H1 (cell line): ENCODE results near the gene LIPC. TPM values are rescaled to one million over a fixed set of nuclear protein-coding genes. Genes with fewer than 3 reads are reported as not detected.
A peak's percentile ranks its signal among the peaks of the same experiment; 100 is the strongest.

Experiments
- CTCF ChIA-PET: fragments of 300-600 bp; sonication (Branson Sonifier 250); formaldehyde crosslinking; loops from one replicate; lab custom pipeline; 2021; ENCODE audit not compliant: partially characterized antibody; lab: Charles Lee
- POLR2A ChIA-PET: fragments of 300-600 bp; sonication (Branson Sonifier 250); formaldehyde crosslinking; loops from one replicate; lab custom pipeline; 2021; ENCODE audit warnings: inconsistent platforms; ENCODE audit not compliant: partially characterized antibody; lab: Charles Lee
- DNase-seq, 2 experiments: peaks; one replicate each; pipeline versions ENCODE4 v3.0.0 to v3.0.0-alpha.2; 2010 to 2022; ENCODE audit warnings: low spot score in 2 of 2, low read depth in 1 of 2, mixed read lengths in 1 of 2
- FAIRE-seq: peaks from 2 replicates; lab custom pipeline; 2011; peaks lifted over from hg19 to GRCh38; lab: Jason Lieb, UNC
- H2AFZ ChIP-seq: 2 replicates; pipeline ENCODE4 v1.8.1; 2012; ENCODE audit warnings: low read length, inconsistent platforms
- H2AK5ac ChIP-seq: 2 replicates; pipeline ENCODE4 v1.6.1; 2013; ENCODE audit warnings: low read depth, low read length
- H2BK120ac ChIP-seq: replicated peaks from 2 replicates; pipeline ENCODE3; 2013; ENCODE audit warnings: low read depth, low read length, inconsistent platforms
- H2BK12ac ChIP-seq: 2 replicates; pipeline ENCODE4 v1.6.1; 2013; ENCODE audit warnings: low read depth, low read length
- H2BK15ac ChIP-seq: 2 replicates; pipeline ENCODE4 v1.6.1; 2013; ENCODE audit warnings: low read length
- H2BK20ac ChIP-seq: 2 replicates; pipeline ENCODE4 v1.6.1; 2013; ENCODE audit warnings: low read length
- H2BK5ac ChIP-seq: 2 replicates; pipeline ENCODE4 v1.6.1; 2013; ENCODE audit warnings: low read depth, low read length
- H3K14ac ChIP-seq: 2 replicates; pipeline ENCODE4 v1.6.1; 2013; ENCODE audit warnings: inconsistent platforms; ENCODE audit not compliant: insufficient read length
- H3K18ac ChIP-seq: 2 replicates; pipeline ENCODE4 v1.6.1; 2013; ENCODE audit warnings: low read length; ENCODE audit errors: extremely low read depth
- H3K23ac ChIP-seq: 2 replicates; pipeline ENCODE4 v1.6.1; 2013; ENCODE audit warnings: inconsistent platforms; ENCODE audit not compliant: insufficient read length
- H3K23me2 ChIP-seq: 2 replicates; pipeline ENCODE4 v1.6.1; 2013; ENCODE audit warnings: low read depth, low read length
- H3K27ac ChIP-seq: 2 replicates; pipeline ENCODE4 v1.6.1; 2011; ENCODE audit warnings: low read depth, low read length, inconsistent platforms
- H3K27me3 ChIP-seq, 4 experiments: replicated peaks in 1 of 4; 1 replicate in 1 of 4; 2 replicates in 3 of 4; pipeline versions ENCODE4 v1.6.1 to v1.8.1; 2011 to 2013; ENCODE audit warnings: low read length in 3 of 4, mild to moderate bottlenecking in 3 of 4, inconsistent platforms in 2 of 4, mixed read lengths in 2 of 4, moderate library complexity in 1 of 4; ENCODE audit not compliant: control insufficient read depth in 3 of 4, insufficient read depth in 3 of 4; ENCODE audit errors: extremely low read depth in 1 of 4
- H3K36me3 ChIP-seq, 4 experiments: 2 replicates each; pipeline versions ENCODE4 v1.6.1 to v1.8.1; 2011 to 2013; ENCODE audit warnings: mild to moderate bottlenecking in 4 of 4, low read length in 3 of 4, moderate library complexity in 2 of 4, control low read depth in 1 of 4, inconsistent platforms in 1 of 4; ENCODE audit not compliant: insufficient read depth in 4 of 4, control insufficient read depth in 2 of 4
- H3K4ac ChIP-seq: replicated peaks from 2 replicates; pipeline ENCODE3; 2013; ENCODE audit warnings: low read length, low read depth, mixed read lengths, inconsistent platforms; ENCODE audit not compliant: insufficient read length
- H3K4me1 ChIP-seq, 4 experiments: replicated peaks in 1 of 4; 1 replicate in 1 of 4; 2 replicates in 3 of 4; pipeline versions ENCODE4 v1.6.1 to v1.8.1; 2011 to 2013; ENCODE audit warnings: low read length in 3 of 4, inconsistent platforms in 2 of 4, mixed read lengths in 1 of 4; ENCODE audit not compliant: insufficient read depth in 4 of 4, control insufficient read depth in 3 of 4
- H3K4me2 ChIP-seq, 2 experiments: 2 replicates each; pipeline versions ENCODE4 v1.6.1 to v1.8.1; 2011 to 2013; ENCODE audit warnings: low read depth in 2 of 2, low read length in 2 of 2, control low read depth in 1 of 2, inconsistent platforms in 1 of 2, mild to moderate bottlenecking in 1 of 2; ENCODE audit not compliant: insufficient read depth in 1 of 2
- H3K4me3 ChIP-seq, 4 experiments: fragments of 200-600, 300-600 bp in 1 of 4; sonication (generic), shearing (Covaris generic), sonication (Bioruptor Twin) in 1 of 4; 2 replicates each; pipeline versions ENCODE4 v1.5.1 to v1.8.1; 2011 to 2016; ENCODE audit warnings: low read length in 4 of 4, low read depth in 3 of 4, control low read depth in 2 of 4, inconsistent platforms in 2 of 4, mild to moderate bottlenecking in 2 of 4, mixed read lengths in 1 of 4, moderate library complexity in 1 of 4; ENCODE audit not compliant: insufficient read depth in 2 of 4; ENCODE audit errors: extremely low read depth in 1 of 4
- H3K56ac ChIP-seq: replicated peaks from 2 replicates; pipeline ENCODE3; 2013; ENCODE audit warnings: low read depth, mild to moderate bottlenecking, mixed read lengths, low read length, inconsistent platforms; ENCODE audit not compliant: insufficient read length
- H3K79me1 ChIP-seq: 2 replicates; pipeline ENCODE4 v1.6.1; 2013; ENCODE audit warnings: low read depth, low read length, control low read depth
- H3K79me2 ChIP-seq, 2 experiments: 2 replicates each; pipeline versions ENCODE4 v1.6.1 to v1.8.1; 2012 to 2013; ENCODE audit warnings: low read length in 2 of 2, mild to moderate bottlenecking in 2 of 2, inconsistent platforms in 1 of 2; ENCODE audit not compliant: insufficient read depth in 2 of 2, control insufficient read depth in 1 of 2
- H3K9ac ChIP-seq, 4 experiments: replicated peaks in 1 of 4; 1 replicate in 1 of 4; 2 replicates in 3 of 4; pipeline versions ENCODE4 v1.6.1 to v1.8.1; 2011 to 2013; ENCODE audit warnings: low read depth in 3 of 4, low read length in 3 of 4, control low read depth in 2 of 4, mild to moderate bottlenecking in 2 of 4, moderate library complexity in 2 of 4, inconsistent platforms in 1 of 4; ENCODE audit errors: extremely low read depth in 1 of 4
- H3K9me3 ChIP-seq, 2 experiments: 2 replicates each; pipeline versions ENCODE4 v1.6.1 to v1.8.1; 2012 to 2013; ENCODE audit warnings: mild to moderate bottlenecking in 2 of 2, moderate library complexity in 2 of 2, control low read depth in 1 of 2, inconsistent platforms in 1 of 2, low read depth in 1 of 2, low read length in 1 of 2, mixed read lengths in 1 of 2; ENCODE audit not compliant: insufficient read depth in 2 of 2
- H4K20me1 ChIP-seq, 2 experiments: replicated peaks in 1 of 2; 2 replicates each; pipeline versions ENCODE3 to v1.8.1; 2011 to 2013; ENCODE audit warnings: inconsistent platforms in 2 of 2, low read length in 2 of 2, mild to moderate bottlenecking in 1 of 2; ENCODE audit not compliant: insufficient read depth in 2 of 2, control insufficient read depth in 1 of 2
- H4K5ac ChIP-seq: 2 replicates; pipeline ENCODE4 v1.6.1; 2013; ENCODE audit warnings: low read length, low read depth, mixed read lengths, inconsistent platforms; ENCODE audit not compliant: insufficient read length
- H4K8ac ChIP-seq: 2 replicates; pipeline ENCODE4 v1.8.0; 2013; ENCODE audit warnings: mild to moderate bottlenecking, moderate library complexity, low read length, inconsistent platforms; ENCODE audit not compliant: insufficient read depth; ENCODE audit errors: extremely low read depth
- H4K91ac ChIP-seq: replicated peaks from 2 replicates; pipeline ENCODE3; 2013; ENCODE audit warnings: low read length, mixed read lengths, inconsistent platforms; ENCODE audit not compliant: insufficient read length
- ATF2 ChIP-seq: IDR thresholded peaks from 2 replicates; pipeline ENCODE4 v1.6.1; 2012; ENCODE audit warnings: low read length, inconsistent platforms
- BACH1 ChIP-seq: IDR thresholded peaks from 2 replicates; pipeline ENCODE4 v1.6.1; 2012; ENCODE audit warnings: low read length, improper control_type of control experiment
- KDM1A ChIP-seq: fragments of 200-600, 300-600 bp; sonication (generic); IDR thresholded peaks from 2 replicates; pipeline ENCODE4 v1.7.1; 2016; ENCODE audit warnings: mild to moderate bottlenecking, low read length, borderline replicate concordance
- KDM5A ChIP-seq: fragments of 200-600 bp; IDR thresholded peaks from 2 replicates; pipeline ENCODE4 v1.7.1; 2012; ENCODE audit warnings: mild to moderate bottlenecking, low read length, inconsistent platforms, mixed read lengths
- MAX ChIP-seq: IDR thresholded peaks from 2 replicates; pipeline ENCODE4 v1.6.1; 2012; ENCODE audit warnings: inconsistent platforms
- POLR2A ChIP-seq, 2 experiments: IDR thresholded peaks; 1 replicate in 1 of 2; 2 replicates in 1 of 2; pipeline ENCODE4 v1.6.1; 2011; ENCODE audit warnings: low read depth in 2 of 2, low read length in 2 of 2, mild to moderate bottlenecking in 2 of 2; ENCODE audit errors: control extremely low read depth in 1 of 2
- RAD21 ChIP-seq, 2 experiments: IDR thresholded peaks in 1 of 2; conservative IDR thresholded peaks in 1 of 2; 2 replicates each; pipeline ENCODE4 v1.6.1; 2011; ENCODE audit warnings: low read depth in 2 of 2, low read length in 2 of 2, improper control_type of control experiment in 1 of 2, inconsistent platforms in 1 of 2, mild to moderate bottlenecking in 1 of 2, moderate library complexity in 1 of 2
- RXRA ChIP-seq: IDR thresholded peaks from 2 replicates; pipeline ENCODE4 v1.6.1; 2011; ENCODE audit warnings: low read depth, mild to moderate bottlenecking, low read length, moderate library complexity; ENCODE audit not compliant: insufficient read depth
- TBP ChIP-seq: IDR thresholded peaks from 2 replicates; pipeline ENCODE4 v1.6.1; 2011; ENCODE audit warnings: low read depth, low read length, improper control_type of control experiment
- USF2 ChIP-seq: IDR thresholded peaks from 2 replicates; pipeline ENCODE4 v1.6.1; 2011; ENCODE audit warnings: low read length, improper control_type of control experiment
- WGBS, 2 experiments: shearing (Covaris generic) in 1 of 2; methylation state at CpG; one replicate each; pipeline versions ENCODE4 v1.1.6 to v1.1.7; 2013 to 2015; ENCODE audit warnings: low lambda C conversion rate in 2 of 2, mixed read lengths in 2 of 2, inconsistent platforms in 1 of 2, low coverage in 1 of 2, missing lambda C conversion rate in 1 of 2; ENCODE audit not compliant: insufficient replicate concordance in 2 of 2, insufficient coverage in 1 of 2, insufficient read length in 1 of 2; ENCODE audit errors: extremely low coverage in 1 of 2, missing lambda C conversion rate in 1 of 2; 5-methylcytosine and 5-hydroxymethylcytosine counted together
- polyA plus RNA-seq, 7 experiments: library from polyadenylated mRNA; depleted of rRNA in 3 of 7; stranded (reverse) in 5 of 7; unstranded in 2 of 7; fragments of >200 nt in 5 of 7; fragments of 200-250 nt in 2 of 7; gene quantifications; 1 replicate in 5 of 7; 2 replicates in 1 of 7; 4 replicates in 1 of 7; pipeline versions ENCODE4 v1.2.1 to v1.2.3, GENCODE V29; 2011 to 2013; ENCODE audit warnings: missing spikeins in 2 of 7, mixed read lengths in 2 of 7
- total RNA-seq: library from RNA; stranded (reverse); fragmentation: NEBNext Ultra II Directional; extraction: Animal tissue kit (Norgen Biotek cat#: 25700); gene quantifications from 2 replicates; pipeline ENCODE4 v1.2.1, GENCODE V29; 2021

The LIPC gene
- total and polyA plus RNA-seq, 2 of the 8 experiments (the other 6 are each of a cell fraction or from before 2014, with no cell fraction given), result not detected

GRCh38 chr15:58419803-58420524, 11.8 kb upstream of the LIPC start:
- no peak overlapping the region for H3K18ac ChIP-seq
- 0 out of 7 replicates have a peak, but pooled peaks cover 0 to 1% (median 0%) of the 10 kb centered on the region in 4 experiments for H3K27me3 ChIP-seq
- no peak overlapping the region for H3K23ac ChIP-seq
- H3K4ac ChIP-seq, result peak overlapping the region; percentile 41
- H4K91ac ChIP-seq, result no peak overlapping the region
- no peak overlapping the region for H3K56ac ChIP-seq
- no peak overlapping the region for H2BK120ac ChIP-seq
- no peaks in the 10 kb centered on the region for H3K36me3 ChIP-seq
- H2BK20ac ChIP-seq, result no peak overlapping the region
- no peak overlapping the region for H2BK5ac ChIP-seq
- no peak overlapping the region for H2BK15ac ChIP-seq
- H3K23me2 ChIP-seq, result no peaks in the 10 kb centered on the region
- H3K79me2 ChIP-seq, result no peaks in the 10 kb centered on the region
- DNase-seq (no peak), FAIRE-seq (no peak)
- H3K4me1 ChIP-seq, result no peaks in the 10 kb centered on the region
- H4K5ac ChIP-seq, result no peak overlapping the region
- H3K14ac ChIP-seq, result no peak overlapping the region
- H3K4me3 ChIP-seq, result no peak overlapping the region
- H3K4me2 ChIP-seq, result no peak overlapping the region
- H3K9me3 ChIP-seq, result 0 out of 4 replicates have a peak, but pooled peaks cover 0 to 3% of the 10 kb centered on the region in 2 experiments
- no peak overlapping the region for H3K27ac ChIP-seq
- ChIA-PET CTCF (interaction anchor here (1.5 kb wide), 1 partner anchor 36 kb away, joined by 4 read pairs; no protein-coding TSS in a partner anchor), POLR2A (no interaction called here)
- no peaks in the 10 kb centered on the region for H3K79me1 ChIP-seq
- no peaks in the 10 kb centered on the region for H4K20me1 ChIP-seq
- H2AK5ac ChIP-seq, result no peak overlapping the region
- no peak overlapping the region for H3K9ac ChIP-seq
- no peak overlapping the region for H2AFZ ChIP-seq
- H2BK12ac ChIP-seq, result no peak overlapping the region
- H4K8ac ChIP-seq, result no peak overlapping the region
- 86% methylated on average over 11 of the region's 11 CpGs; no CpG with 5 or more reads in 1 of the 2 experiments for WGBS, 2 experiments
- TF ChIP-seq TBP, result no peak
- TF ChIP-seq KDM1A, result no peak
- TF ChIP-seq KDM5A, result no peak
- no peak for TF ChIP-seq BACH1
- TF ChIP-seq MAX, result no peak
- TF ChIP-seq ATF2, result no peak
- TF ChIP-seq RAD21 (IDR thresholded peaks at IDR 0.05 in 1 of 2, conservative IDR thresholded peaks at IDR 0.05 in 1 of 2; ENCODE audit: low read depth in 2 of 2, low read length in 2 of 2), result no peak
- no peak for TF ChIP-seq POLR2A (IDR thresholded peaks at IDR 0.05; ENCODE audit: control extremely low read depth in 1 of 2, low read depth in 2 of 2, low read length in 2 of 2)
- no peak for TF ChIP-seq USF2
- no peak for TF ChIP-seq RXRA
